Measurements from ENCODE around the gene DPYSL4.

DPYSL4 gene

DNA sequence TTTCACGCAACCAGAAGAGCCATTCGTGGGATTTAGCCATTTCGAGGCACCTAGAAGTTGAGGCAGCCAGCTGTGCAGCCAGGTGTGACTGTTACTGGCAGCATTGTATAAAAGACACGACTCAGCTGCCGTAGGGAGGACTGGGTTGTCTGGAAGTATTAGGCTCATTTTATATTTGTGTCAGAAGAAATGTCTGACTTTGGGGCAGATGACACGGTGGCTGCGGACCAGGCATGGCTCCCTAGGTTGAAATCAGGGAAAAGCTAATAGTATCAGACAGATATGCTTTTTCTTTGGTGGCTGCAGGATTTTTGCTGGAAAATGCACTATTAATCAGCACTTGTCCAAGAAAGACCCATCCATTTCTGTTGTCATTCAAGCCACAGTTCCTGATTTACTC, 4.2 kb upstream of the DPYSL4 start:
- no peak overlapping the region for H3K4me3 ChIP-seq (ENCODE audit: low read depth, low read length)
- TF ChIP-seq, protein P1, sequence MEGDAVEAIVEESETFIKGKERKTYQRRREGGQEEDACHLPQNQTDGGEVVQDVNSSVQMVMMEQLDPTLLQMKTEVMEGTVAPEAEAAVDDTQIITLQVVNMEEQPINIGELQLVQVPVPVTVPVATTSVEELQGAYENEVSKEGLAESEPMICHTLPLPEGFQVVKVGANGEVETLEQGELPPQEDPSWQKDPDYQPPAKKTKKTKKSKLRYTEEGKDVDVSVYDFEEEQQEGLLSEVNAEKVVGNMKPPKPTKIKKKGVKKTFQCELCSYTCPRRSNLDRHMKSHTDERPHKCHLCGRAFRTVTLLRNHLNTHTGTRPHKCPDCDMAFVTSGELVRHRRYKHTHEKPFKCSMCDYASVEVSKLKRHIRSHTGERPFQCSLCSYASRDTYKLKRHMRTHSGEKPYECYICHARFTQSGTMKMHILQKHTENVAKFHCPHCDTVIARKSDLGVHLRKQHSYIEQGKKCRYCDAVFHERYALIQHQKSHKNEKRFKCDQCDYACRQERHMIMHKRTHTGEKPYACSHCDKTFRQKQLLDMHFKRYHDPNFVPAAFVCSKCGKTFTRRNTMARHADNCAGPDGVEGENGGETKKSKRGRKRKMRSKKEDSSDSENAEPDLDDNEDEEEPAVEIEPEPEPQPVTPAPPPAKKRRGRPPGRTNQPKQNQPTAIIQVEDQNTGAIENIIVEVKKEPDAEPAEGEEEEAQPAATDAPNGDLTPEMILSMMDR (IDR thresholded peaks at IDR 0.05; ENCODE audit: low read depth, low read length), result no peak

DNA sequence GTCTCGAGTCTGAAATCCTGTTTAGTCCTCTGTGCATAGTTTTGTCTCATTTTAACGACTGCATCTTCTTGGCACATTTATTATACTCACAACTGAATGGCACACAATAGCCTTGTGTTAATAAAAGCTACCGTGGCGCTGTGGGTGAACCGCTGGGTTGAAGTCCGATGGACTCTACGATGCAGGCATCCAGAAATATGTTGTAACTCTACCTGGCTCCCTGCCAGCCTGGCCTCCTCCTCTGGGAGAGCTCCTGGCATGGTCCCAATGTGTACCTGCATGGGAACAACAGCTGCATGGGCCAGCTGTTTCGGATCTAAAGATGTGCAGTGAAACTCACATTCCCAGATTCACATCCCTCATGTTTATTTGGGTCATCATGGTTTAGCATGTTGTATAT, 3.7 kb upstream of the DPYSL4 start:
- no peak overlapping the region for H3K4me3 ChIP-seq (ENCODE audit: low read depth, low read length)
- TF ChIP-seq, protein P1 (IDR thresholded peaks at IDR 0.05; ENCODE audit: low read depth, low read length), result no peak

GRCh38 chr10:132184816-132185593, 1.7 kb upstream of the DPYSL4 start:
- no peak overlapping the region for H3K4me3 ChIP-seq (ENCODE audit: low read depth, low read length)
- TF ChIP-seq, protein P1 (IDR thresholded peaks at IDR 0.05; ENCODE audit: low read depth, low read length), result no peak

GRCh38 chr10:132185601-132186487, 904 bp upstream of the DPYSL4 start:
- TF ChIP-seq, protein P1 (IDR thresholded peaks at IDR 0.05; ENCODE audit: low read depth, low read length), result no peak
- no peak overlapping the region for H3K4me3 ChIP-seq (ENCODE audit: low read depth, low read length)

DNA sequence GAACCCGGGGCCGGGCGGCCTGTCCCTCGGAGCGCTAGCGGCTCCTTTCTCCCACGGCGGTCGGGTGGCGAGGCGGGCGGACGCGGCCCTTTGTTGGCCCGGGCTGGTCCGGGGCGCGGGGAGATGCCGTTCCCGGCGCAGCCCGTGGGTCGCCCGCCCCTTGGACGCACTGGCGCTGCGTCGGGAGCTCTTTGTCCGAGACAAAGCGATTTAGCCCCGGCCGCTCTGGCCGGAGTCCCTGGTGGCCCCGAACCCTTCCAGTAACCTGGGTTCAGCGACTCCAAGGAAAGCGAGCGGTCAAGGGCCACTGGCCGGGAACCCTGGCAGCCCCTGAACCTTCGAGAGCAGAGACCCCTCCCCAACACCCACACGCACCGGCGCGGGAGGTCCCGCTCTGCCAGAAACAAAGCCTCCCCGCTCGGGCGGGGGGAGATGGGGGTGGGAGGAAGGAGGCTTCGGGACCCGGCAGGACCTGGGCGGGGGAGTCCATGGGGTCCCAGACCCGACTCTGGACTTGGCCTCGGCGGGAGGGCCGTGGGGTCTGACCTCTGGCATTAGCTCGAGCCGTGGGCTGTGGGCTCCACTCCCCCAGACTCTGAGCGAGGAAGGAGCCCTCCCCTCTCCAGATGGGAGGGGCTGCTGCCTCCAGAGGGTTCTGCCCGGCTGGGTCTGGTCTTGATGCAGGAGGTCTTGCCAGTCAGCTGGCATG, 836 bp downstream of the DPYSL4 start:
- H3K4me3 ChIP-seq (ENCODE audit: low read depth, low read length), result peak overlapping the region; percentile 43
- TF ChIP-seq, protein P1 (IDR thresholded peaks at IDR 0.05; ENCODE audit: low read depth, low read length), result no peak

DNA sequence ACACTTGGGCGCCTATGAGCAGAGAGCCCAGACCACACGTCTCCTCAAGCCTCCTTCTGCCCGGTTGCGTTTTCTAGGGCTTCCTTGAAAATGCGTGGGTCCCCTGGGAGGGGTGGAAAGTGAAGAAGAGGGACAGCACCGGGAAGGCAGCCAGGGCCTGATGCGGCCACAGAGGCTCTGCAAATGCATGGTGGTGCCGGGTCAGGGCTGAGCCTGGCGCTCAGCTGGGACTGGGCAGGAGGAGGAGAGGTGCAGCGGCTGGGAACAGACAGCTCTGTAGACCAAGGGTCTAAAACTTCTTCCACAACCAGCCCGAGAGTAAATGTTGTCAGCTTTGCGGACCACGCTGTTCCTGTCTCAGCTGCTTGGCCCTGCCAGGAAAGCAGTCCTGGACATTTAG, 1.6 kb downstream of the DPYSL4 start:
- TF ChIP-seq, protein P1 (IDR thresholded peaks at IDR 0.05; ENCODE audit: low read depth, low read length), result no peak
- H3K4me3 ChIP-seq (ENCODE audit: low read depth, low read length), result no peak overlapping the region

Data from WI38 (cell line).